Measurements from ENCODE around the gene LPGAT1. TPM values are rescaled to one million over a fixed set of nuclear protein-coding genes. Genes with fewer than 3 reads are reported as not detected.
A peak's percentile ranks its signal among the peaks of the same experiment; 100 is the strongest.
"Not testable (repeated sequence)": the region's sequence is repeated elsewhere in the genome, so short reads cannot be mapped to it uniquely, and the experiment has no call there.

The LPGAT1 gene
- total RNA-seq (10 to 100 TPM; 34.3 to 58.8 (median 39.9) TPM), polyA plus RNA-seq (10.1 TPM)
- long read RNA-seq, donor 1, full-length matches to known transcripts: 6 of 30 reads
- long read RNA-seq, donor 1, partial matches to known transcripts: 0 of 30 reads
- long read RNA-seq, donor 1, other reads (novel, unspliced or antisense): 24 of 30 reads
- long read RNA-seq, donor 2, partial matches to known transcripts: 2 of 9 reads
- long read RNA-seq, donor 2, other reads (novel, unspliced or antisense): 7 of 9 reads
- long read RNA-seq, donor 3, full-length matches to known transcripts: 5 of 59 reads
- long read RNA-seq, donor 3, partial matches to known transcripts: 29 of 59 reads
- long read RNA-seq, donor 3, other reads (novel, unspliced or antisense): 25 of 59 reads
- long read RNA-seq, donor 4, full-length matches to known transcripts: 2 of 13 reads
- long read RNA-seq, donor 4, partial matches to known transcripts: 3 of 13 reads
- long read RNA-seq, donor 4, other reads (novel, unspliced or antisense): 8 of 13 reads

- Histone ChIP-seq H3K4me1 (ENCODE audit: control insufficient read depth, insufficient read depth, low read length) (peaks cover 6% of the 10 kb centered on the region), H3K9me3 (ENCODE audit: control insufficient read depth, low read length) (no peaks in the 10 kb centered on the region), H3K4me3 (ENCODE audit: low read length) (peak within 1 kb of the TSS; percentile 98), H3K27ac (ENCODE audit: low read length) (peak within 1 kb of the TSS; percentile 90), H3K27me3 (ENCODE audit: control insufficient read depth, insufficient read depth) (no peaks in the 10 kb centered on the region)
- DNase-seq (peak; percentile 81 to 92 (median 91)), ATAC-seq (peak; percentile 94 to 97)
- intact Hi-C loops (cut with DNase I): loop anchor here (5.0 to 10.0 kb wide), 6 partner anchors 104 to 146 kb away; no protein-coding TSS in a partner anchor
- under 1% methylated on average over 88 of the region's 88 CpGs for WGBS
These were observed at the start of gene LPGAT1 for GRCh38 chr1:211830328-211831142. TSS of gene LPGAT1 (minus strand) at chr1:211830763. CDS start at chr1:211829296, 1,467 bp downstream.

- Histone ChIP-seq H3K9me3 (ENCODE audit: control insufficient read depth, low read length) (no peaks in the 10 kb centered on the region), H3K4me3 (ENCODE audit: low read length) (no peak overlapping the region), H3K27me3 (ENCODE audit: control insufficient read depth, insufficient read depth) (no peaks in the 10 kb centered on the region), H3K4me1 (ENCODE audit: control insufficient read depth, insufficient read depth, low read length) (no peaks in the 10 kb centered on the region), H3K27ac (ENCODE audit: low read length) (no peak overlapping the region)
- WGBS: 95% methylated on average over 2 of the region's 2 CpGs
- no peak for ATAC-seq
- intact Hi-C loops (cut with DNase I): no loop called here
- DNase-seq: no peak
These were observed 48.9 kb upstream of the LPGAT1 start for GRCh38 chr1:211879475-211879874.

GRCh38 chr1:211876851-211877590 lies 46.5 kb upstream of the LPGAT1 start:
- no peak for ATAC-seq
- no peaks in the 10 kb centered on the region for H3K27me3 ChIP-seq (ENCODE audit: control insufficient read depth, insufficient read depth)
- WGBS: 92% methylated on average over 7 of the region's 7 CpGs
- H3K27ac ChIP-seq (ENCODE audit: low read length): no peak overlapping the region
- no peaks in the 10 kb centered on the region for H3K4me1 ChIP-seq (ENCODE audit: control insufficient read depth, insufficient read depth, low read length)
- H3K4me3 ChIP-seq (ENCODE audit: low read length): no peak overlapping the region
- H3K9me3 ChIP-seq (ENCODE audit: control insufficient read depth, low read length): no peaks in the 10 kb centered on the region
- intact Hi-C loops (cut with DNase I): no loop called here
- no peak for DNase-seq

GRCh38 chr1:211875541-211875940 lies 45.0 kb upstream of the LPGAT1 start:
- no peak for ATAC-seq
- intact Hi-C loops (cut with DNase I): no loop called here
- no peak for DNase-seq

GRCh38 chr1:211874521-211875347 lies 44.2 kb upstream of the LPGAT1 start:
- Histone ChIP-seq H3K4me3 (ENCODE audit: low read length) (no peak overlapping the region), H3K27ac (ENCODE audit: low read length) (no peak overlapping the region), H3K9me3 (ENCODE audit: control insufficient read depth, low read length) (no peaks in the 10 kb centered on the region), H3K4me1 (ENCODE audit: control insufficient read depth, insufficient read depth, low read length) (no peaks in the 10 kb centered on the region), H3K27me3 (ENCODE audit: control insufficient read depth, insufficient read depth) (no peaks in the 10 kb centered on the region)
- ATAC-seq (peak in 1 of 2 donors; percentile 54), DNase-seq (peak in 2 of 3 donors; percentile 38 to 50)
- intact Hi-C loops (cut with DNase I): no loop called here
- WGBS: 84% methylated on average over 25 of the region's 25 CpGs

More at GRCh38 chr1:211875541-211875940, 45.0 kb upstream of the LPGAT1 start:
- H3K4me1 ChIP-seq (ENCODE audit: control insufficient read depth, insufficient read depth, low read length): no peaks in the 10 kb centered on the region
- no peaks in the 10 kb centered on the region for H3K9me3 ChIP-seq (ENCODE audit: control insufficient read depth, low read length)
- H3K27ac ChIP-seq (ENCODE audit: low read length): no peak overlapping the region
- H3K4me3 ChIP-seq (ENCODE audit: low read length): no peak overlapping the region
- H3K27me3 ChIP-seq (ENCODE audit: control insufficient read depth, insufficient read depth): no peaks in the 10 kb centered on the region

GRCh38 chr1:211873731-211874130 lies 43.2 kb upstream of the LPGAT1 start:
- DNase-seq; H3K4me3 ChIP-seq (ENCODE audit: low read length); ATAC-seq; H3K9me3 ChIP-seq (ENCODE audit: control insufficient read depth, low read length); H3K4me1 ChIP-seq (ENCODE audit: control insufficient read depth, insufficient read depth, low read length); H3K27ac ChIP-seq (ENCODE audit: low read length); intact Hi-C loops (cut with DNase I); H3K27me3 ChIP-seq (ENCODE audit: control insufficient read depth, insufficient read depth): not testable (repeated sequence)
- 89% methylated on average over 3 of the region's 3 CpGs for WGBS

GRCh38 chr1:211870156-211870555 lies 39.6 kb upstream of the LPGAT1 start:
- Histone ChIP-seq H3K27me3 (ENCODE audit: control insufficient read depth, insufficient read depth) (no peaks in the 10 kb centered on the region), H3K4me1 (ENCODE audit: control insufficient read depth, insufficient read depth, low read length) (no peaks in the 10 kb centered on the region), H3K4me3 (ENCODE audit: low read length) (no peak overlapping the region), H3K9me3 (ENCODE audit: control insufficient read depth, low read length) (no peaks in the 10 kb centered on the region), H3K27ac (ENCODE audit: low read length) (no peak overlapping the region)
- DNase-seq (no peak), ATAC-seq (no peak)
- 57% methylated on average over 1 of the region's 1 CpG for WGBS
- intact Hi-C loops (cut with DNase I): no loop called here

GRCh38 chr1:211865180-211865579 lies 34.6 kb upstream of the LPGAT1 start:
- intact Hi-C loops (cut with DNase I): no loop called here
- no peak overlapping the region for H3K27ac ChIP-seq (ENCODE audit: low read length)
- no peak overlapping the region for H3K4me3 ChIP-seq (ENCODE audit: low read length)
- no peaks in the 10 kb centered on the region for H3K9me3 ChIP-seq (ENCODE audit: control insufficient read depth, low read length)
- 91% methylated on average over 2 of the region's 2 CpGs for WGBS
- H3K4me1 ChIP-seq (ENCODE audit: control insufficient read depth, insufficient read depth, low read length): no peaks in the 10 kb centered on the region
- no peak for ATAC-seq
- no peaks in the 10 kb centered on the region for H3K27me3 ChIP-seq (ENCODE audit: control insufficient read depth, insufficient read depth)
- DNase-seq: no peak

GRCh38 chr1:211859405-211859804 lies 28.8 kb upstream of the LPGAT1 start:
- H3K4me3 ChIP-seq (ENCODE audit: low read length): no peak overlapping the region
- no peak overlapping the region for H3K27ac ChIP-seq (ENCODE audit: low read length)
- no peaks in the 10 kb centered on the region for H3K9me3 ChIP-seq (ENCODE audit: control insufficient read depth, low read length)
- H3K4me1 ChIP-seq (ENCODE audit: control insufficient read depth, insufficient read depth, low read length): no peaks in the 10 kb centered on the region
- no peaks in the 10 kb centered on the region for H3K27me3 ChIP-seq (ENCODE audit: control insufficient read depth, insufficient read depth)
- intact Hi-C loops (cut with DNase I): no loop called here
- ATAC-seq (no peak), DNase-seq (no peak)
- WGBS: 76% methylated on average over 3 of the region's 3 CpGs

- no peaks in the 10 kb centered on the region for H3K4me1 ChIP-seq (ENCODE audit: control insufficient read depth, insufficient read depth, low read length)
- ATAC-seq (no peak), DNase-seq (no peak)
- intact Hi-C loops (cut with DNase I): no loop called here
- no peaks in the 10 kb centered on the region for H3K9me3 ChIP-seq (ENCODE audit: control insufficient read depth, low read length)
- H3K4me3 ChIP-seq (ENCODE audit: low read length): no peak overlapping the region
- WGBS: 53% methylated on average over 3 of the region's 3 CpGs
- H3K27ac ChIP-seq (ENCODE audit: low read length): no peak overlapping the region
- no peaks in the 10 kb centered on the region for H3K27me3 ChIP-seq (ENCODE audit: control insufficient read depth, insufficient read depth)
These were observed 20.6 kb upstream of the LPGAT1 start for GRCh38 chr1:211851174-211851573.
